ENCODE measurements around the gene FBN1.

Gene FBN1

DNA sequence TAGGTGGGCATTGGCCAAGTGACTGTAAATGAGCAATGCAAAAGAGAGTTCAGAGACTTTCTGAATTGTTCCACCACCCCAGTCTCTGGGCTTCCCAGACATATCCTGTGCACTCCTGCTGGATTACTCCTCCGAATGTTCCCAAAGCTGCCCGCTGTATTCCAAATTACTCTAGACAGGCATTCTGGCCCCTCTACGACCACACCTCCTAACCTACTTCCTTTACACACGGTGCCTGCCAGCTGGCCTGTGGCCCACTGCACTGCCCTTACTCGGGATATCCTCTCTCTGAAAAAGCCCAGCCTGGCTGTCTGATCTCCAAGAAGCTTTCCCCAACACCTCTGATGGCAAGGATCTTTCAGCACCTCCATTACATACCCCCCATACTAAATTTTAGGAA is 247.7 kb downstream of the FBN1 start:
- no peak for DNase-seq (ENCODE audit: low read depth, low spot score)

DNA sequence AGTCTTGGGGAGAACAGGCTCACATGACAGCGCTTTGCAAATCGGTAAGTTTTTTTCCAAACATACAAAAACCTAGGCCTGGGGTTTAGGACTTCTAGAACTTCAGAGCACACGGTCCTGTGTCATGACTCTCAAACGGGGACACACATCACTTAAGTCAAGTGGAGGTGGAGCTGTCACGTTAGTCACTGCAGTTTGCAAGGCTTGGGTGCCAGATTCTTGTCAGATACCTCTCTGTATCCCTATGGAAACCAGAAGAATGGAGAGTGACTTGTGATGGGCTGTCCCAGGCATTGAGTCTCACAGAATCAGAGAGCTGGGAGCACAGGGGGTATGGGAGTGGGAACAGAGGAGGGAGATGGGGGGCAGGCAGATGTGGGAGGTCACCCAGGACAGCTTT is 249.5 kb downstream of the FBN1 start:
- no peak for DNase-seq (ENCODE audit: low read depth, low spot score)

DNA sequence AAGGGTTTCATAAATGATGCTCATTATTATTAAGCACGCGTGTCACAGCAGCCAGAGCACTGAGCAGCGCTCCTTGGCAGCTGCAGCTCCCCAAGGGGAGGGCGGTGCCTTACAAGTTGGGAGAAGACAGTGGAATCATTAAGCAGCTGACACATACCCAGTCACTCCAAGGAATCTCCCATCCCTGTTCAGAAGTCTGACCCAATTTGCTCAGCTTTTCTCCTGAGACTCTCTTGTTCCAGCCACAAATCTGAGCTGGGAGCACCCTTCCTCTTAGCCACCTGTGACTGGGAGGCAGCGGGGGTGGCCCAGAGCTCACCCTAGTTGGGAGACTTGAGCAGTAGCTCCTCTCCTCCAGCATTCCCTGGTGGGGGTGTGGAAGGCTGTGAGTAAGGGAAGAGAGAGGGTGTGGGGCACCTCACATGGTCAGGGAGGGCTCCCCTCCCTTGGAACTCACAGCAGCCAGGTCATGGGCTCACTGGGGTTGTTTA is 249.9 kb downstream of the FBN1 start:
- DNase-seq (ENCODE audit: low read depth, low spot score) = peak; percentile 48

DNA sequence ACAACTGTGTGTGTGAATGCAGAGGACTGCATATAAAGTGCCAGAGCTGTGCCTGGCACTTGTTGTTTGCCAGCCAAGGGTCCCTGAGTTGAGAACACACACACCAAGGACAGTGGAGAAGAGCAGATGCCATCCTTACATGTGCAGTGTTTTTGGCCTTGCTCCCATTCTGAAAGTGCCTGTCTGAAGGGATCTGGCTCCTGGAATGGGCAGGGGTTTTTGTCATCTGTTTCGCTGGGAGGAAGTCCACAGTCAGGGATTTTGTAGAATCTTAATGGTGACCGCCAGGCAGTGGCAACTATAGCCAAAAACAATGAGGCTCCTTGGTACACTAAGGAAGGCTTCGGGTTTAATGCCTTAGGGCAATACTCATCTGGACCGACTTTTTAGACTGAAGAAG is 250.5 kb downstream of the FBN1 start:
- DNase-seq (ENCODE audit: low read depth, low spot score) = no peak

DNA sequence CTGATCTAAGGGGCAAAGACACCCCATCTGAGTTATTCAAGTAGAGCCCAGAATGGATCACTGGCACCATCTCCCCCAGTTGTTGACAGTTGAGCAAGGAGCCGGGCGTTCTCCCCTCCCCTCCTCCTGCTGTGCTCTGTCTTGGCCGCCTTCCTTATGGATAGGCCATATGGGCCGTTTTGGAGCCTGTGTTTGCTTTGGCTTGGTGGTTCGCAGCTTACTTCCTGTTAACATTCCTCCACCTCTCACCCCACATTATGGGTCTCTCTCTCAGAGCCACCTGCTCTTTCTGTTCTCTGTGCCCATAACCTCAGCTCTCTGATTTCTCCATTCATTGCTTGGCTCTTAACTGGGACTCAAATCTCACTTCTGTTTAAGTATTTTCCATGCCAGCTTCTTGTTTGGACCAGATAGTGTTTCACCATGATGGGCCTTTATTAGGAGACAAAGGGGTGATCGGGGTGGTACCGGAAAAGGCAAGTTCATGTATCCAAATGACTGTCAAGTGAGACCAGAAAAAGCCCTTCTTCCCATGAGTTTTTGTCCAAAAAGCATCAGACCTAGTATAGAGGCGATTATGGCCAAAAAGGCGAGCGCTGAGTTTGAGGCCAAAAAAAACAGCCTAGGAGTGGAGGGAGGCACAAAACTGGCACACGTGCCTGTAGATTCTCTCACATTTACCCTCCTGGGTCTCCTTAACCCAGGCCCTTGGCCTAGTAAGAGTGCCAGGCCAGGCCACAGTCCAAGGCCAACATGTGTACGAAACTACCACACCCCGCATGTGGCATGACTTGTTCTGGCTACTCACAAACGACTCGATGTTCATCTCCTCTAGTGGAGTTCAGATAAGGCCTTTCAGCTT is 251.6 kb downstream of the FBN1 start:
- DNase-seq (ENCODE audit: low read depth, low spot score) = no peak

DNA sequence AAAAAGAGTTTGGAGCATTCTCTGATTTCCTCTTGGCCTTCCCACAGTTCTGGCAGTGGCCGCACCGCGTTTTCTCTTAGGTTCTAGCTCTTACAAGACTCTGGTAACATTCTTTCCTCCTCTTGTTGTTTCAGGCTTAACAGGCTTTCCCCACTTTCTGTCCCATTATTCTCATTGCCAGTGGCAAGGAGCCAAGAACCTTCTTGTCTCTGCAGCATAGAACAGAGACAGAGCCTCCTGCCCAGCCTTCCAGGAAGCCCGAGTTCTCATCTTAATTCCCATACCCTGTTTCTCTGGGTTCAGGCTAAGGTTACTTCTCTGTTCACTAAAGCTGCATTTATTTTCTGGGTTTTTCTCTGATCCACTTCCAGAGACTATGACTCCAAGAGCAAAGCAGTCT is 253.2 kb downstream of the FBN1 start:
- DNase-seq (ENCODE audit: low read depth, low spot score) = peak; percentile 50

DNA sequence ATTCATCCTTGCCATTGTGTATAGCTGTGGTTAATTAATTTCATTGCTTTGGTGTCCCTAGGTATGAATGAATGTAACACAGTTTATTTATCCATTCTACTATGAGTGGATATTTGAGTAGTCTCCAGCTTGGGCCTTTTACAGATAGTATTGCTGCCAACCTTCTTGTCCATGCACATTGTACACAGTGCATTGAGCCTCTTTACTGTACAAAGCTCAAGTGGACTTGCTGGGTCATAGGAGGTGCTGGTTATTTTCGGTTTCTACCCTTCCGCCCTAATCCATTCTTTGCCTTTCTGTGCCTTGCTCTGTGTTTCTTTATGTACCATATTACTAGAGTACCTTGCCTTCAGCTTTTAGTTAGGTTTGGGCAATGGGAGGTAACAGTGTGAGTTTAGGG is 253.6 kb downstream of the FBN1 start:
- no peak for DNase-seq (ENCODE audit: low read depth, low spot score)

DNA sequence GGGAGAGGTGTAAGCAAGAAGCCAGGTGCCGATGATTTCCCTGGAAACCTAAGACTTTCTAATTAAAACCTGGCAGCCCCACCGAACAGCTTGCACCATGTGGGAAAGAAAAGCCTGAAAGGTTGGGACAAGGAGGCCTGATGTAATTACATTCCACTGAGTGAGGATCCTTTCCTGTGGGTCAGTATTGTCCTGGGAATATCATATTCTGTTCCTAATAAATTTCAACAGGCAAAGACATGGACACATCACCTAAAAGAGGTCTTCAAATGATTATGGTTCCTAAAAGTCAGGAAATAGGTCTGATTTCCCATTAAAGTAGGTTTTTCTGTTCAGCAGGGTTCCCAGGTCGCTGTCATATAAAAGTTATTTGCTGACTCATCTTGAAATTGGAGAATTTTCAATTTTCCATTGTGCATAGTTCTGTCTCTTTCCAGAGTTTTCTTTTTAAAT is 255.8 kb downstream of the FBN1 start:
- DNase-seq (ENCODE audit: low read depth, low spot score) = peak; percentile 48

DNA sequence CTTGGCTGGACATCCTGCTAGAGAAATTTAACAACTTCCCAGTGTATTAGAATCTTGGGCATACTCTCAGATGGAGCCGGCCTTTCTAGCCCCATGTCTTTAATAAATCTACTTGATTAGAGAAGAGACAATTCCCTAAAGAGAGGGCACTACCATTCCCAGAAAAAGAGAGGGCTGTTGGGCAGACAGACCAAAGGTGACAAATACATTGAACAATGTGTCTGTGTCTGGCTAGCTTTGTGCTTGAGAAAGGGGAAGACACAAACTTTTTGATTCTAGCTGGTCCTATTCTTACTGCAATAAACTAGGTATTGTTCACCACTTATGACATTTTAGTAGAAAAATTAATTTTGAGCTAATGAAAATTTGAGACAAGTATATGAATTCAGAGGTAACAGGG is 256.6 kb downstream of the FBN1 start:
- no peak for DNase-seq (ENCODE audit: low read depth, low spot score)

DNA sequence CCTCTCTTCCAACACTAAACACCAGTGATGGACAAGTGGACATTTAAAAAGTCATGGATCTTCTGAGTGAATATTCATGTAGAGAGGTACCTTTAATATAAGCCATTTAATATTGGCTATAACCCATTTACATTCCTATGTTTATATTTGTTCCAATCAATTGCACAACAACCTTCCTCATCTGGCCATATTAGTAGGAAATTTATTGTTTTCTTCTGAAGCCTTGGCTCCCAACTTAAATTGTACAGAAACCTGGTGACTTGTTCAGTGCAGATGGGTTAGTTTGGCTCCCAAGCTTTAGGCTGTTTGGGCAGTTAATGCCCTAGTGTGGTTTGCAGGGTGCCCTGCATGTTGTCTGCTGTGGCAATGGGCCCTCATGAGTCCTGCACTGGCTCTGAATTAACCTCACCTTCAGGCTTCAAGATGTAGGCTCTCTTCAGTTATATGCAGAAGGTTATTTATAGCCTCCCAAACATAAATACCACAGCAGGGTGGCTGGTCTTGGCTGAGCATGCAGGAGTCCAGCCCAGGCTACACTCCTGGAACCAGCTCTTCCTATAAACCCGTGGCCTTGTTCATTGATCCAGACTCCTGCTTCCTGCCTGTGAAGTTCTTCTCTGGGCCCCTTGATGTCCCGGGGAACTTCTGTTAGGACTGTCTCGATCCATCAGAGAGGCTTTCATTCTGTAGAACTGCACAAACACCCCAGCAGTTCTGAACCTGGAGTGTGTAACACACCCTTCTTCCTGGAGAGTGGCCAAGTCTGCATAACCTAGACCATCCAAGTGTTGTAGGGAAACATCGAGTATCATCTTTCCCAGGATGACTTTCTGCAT is 257.3 kb downstream of the FBN1 start:
- peak; percentile 36 for DNase-seq (ENCODE audit: low read depth, low spot score)

DNA sequence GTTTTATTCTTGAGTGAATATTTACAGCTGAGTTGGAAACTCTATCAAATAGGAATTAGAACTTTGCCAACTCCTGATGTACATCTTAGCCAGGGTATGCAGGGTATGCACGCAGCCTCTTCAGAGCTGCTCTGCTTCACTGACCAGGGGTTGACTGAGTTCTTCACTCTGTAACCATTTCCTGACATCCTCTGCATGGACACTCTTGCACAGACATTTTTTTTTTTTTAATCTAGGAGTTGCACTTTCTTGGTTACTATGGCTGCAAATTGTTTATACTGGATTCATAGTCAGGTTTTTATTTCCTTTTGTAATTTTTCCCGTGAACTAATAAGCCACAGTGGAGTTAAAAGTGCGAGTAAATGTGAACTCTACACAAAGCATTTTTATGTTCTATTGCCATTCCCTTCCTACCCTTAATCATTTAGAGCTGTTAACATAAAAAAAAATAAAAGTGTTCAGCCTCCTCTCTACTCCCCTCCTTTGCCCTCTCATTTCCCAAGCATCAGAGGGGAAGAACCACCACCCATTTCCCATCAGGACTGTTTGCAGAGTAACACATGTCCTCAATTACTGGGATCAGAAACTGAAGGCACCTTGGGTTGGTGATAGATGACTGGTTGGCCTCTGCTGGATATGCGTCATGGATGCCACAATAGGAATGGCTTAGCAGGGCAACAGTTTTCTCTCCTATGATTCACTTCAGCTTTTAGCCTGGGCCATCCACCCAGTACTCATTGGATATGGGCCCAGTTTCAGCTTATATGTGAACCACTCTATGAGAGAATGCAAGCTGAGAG is 260.3 kb downstream of the FBN1 start:
- DNase-seq (ENCODE audit: low read depth, low spot score) = peak; percentile 82

DNA sequence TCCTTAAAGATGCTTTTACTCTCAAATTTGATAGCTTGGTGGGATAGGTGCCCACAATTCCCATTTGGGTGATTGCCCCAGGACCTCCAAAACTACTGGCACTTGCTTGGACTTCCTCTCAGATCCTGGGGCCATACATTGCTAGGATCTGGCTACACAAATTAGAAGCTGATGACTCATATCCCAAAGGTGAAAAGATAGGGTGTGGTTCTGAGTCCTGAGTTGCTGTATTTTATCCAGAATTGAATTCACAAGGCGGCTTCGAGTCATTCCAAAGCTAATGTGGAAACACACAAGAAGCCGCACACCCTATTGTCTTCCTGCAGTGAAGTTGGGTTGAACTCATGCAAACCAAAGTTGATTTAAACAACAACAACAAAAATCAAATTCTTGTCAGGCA is 260.9 kb downstream of the FBN1 start:
- DNase-seq (ENCODE audit: low read depth, low spot score) = peak; percentile 28

DNA sequence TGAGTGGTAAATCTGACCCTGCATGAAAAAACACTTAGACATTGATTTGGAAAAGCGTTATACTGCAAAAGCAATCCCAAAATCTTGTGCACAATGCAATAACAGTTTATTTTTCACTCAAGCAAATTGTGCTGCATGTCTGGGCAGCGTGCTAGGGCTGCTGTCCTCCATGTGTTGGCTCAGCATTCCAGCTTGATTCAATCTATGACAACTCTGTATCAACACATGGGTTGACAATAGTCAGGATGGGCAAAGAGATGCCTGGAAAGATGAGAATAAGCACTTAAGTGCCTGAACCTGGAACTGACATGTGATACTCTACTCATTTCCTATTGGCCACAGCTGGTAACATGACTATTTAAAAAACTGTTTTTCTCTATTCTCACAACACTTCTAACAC is 262.5 kb downstream of the FBN1 start:
- DNase-seq (ENCODE audit: low read depth, low spot score) = no peak

DNA sequence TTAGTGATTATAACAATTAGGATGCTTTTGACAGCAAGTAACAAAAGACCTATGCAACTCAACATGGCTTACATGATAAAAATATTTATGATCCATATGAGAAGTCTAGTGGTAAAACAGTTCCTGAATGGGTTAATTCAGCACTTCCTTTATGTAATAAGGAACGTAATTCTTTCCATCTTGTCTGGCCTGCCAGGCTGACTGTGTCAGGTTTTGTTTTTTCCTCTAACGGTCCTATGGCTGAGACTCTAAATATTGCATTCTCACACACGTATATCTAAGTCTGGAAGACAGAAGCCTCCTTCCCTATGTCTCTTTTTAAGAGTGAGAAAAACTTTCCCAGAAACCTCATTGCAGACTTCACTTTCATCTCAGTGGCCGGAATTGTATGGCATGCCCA is 263.6 kb downstream of the FBN1 start:
- no peak for DNase-seq (ENCODE audit: low read depth, low spot score)

DNA sequence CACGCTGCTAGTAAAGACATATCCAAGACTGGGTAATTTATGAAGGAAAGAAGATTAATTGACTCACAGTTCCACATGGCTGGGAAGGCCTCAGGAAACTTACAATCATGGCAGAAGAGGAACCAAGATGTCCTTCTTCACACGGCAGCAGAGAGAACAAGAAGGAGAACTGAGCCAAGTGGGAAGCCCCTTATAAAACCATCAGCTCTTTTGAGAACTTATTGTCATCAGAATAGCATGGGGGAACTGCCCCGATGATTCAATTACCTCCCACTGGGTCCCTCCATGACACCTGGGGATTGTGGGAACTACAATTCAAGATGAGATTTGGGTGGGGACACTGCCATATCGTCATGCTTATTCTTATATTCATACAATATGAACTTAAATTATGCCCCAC is 265.3 kb downstream of the FBN1 start:
- DNase-seq (ENCODE audit: low read depth, low spot score) = no peak

DNA sequence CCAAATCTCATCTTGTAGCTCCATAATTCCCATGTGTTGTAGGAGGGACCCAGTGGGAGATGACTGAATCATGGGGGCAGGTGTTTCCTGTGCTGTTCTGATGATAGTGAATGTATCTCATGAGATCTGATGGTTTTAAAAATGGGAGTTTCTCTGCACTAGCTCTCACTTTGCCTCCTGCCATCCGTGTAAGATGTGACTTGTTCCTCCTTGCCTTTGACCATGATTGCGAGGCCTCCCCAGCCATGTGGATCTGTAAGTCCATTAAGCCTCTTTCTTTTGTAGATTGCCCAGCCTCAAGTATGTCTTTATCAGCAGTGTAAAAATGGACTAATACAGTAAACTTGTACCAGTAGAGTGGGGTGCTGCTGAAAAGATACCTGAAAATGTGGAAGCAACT is 269.7 kb downstream of the FBN1 start:
- no peak for DNase-seq (ENCODE audit: low read depth, low spot score)

DNA sequence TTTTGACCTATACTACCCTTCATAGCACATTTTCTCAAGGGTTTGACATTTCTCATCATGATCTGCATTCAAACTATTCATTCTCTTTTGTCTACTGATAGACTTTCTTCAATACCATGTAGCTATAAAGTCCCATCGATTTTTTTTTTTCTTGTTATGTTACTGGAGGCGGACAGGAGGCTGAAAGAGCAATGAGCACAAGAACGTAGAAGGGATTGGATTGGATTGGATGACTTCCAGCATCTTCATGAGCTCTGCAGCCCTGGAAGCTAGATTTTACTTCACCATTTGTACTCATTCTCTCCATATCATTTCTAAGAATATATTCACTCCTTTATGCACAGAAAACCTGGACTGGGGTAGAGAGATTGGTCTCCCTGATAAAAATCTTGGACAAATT is 271.0 kb downstream of the FBN1 start:
- no peak for DNase-seq (ENCODE audit: low read depth, low spot score)

DNA sequence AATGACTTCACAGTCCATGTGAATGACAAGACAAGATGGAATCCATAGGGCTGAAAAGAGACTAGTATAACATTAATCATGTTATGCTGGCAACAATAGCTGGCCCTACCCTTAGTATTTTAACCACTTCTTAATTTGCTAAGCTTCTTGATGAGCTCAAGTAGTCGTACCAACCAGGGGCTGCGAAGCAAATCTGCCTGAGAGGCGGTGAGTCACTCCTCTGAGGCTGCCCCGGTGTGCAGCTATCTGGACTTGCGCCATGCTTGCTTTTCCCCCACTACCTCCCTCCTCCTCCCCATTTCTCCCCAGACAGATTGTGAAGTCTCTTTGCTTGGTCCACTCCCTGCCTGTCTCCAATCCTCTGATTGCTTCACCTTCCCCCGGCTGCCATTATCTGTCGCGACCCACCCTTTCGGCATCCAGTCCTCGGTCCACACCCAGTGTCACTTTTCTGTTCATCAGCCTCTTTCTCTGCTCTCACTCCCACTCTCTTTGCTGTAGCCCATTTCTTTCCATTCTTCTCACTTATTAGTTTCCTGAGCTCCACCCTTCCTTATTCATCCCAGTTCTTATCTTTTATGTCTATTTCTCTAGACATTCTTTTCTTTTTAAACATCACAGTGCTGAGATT is 271.6 kb downstream of the FBN1 start:
- peak; percentile 83 for DNase-seq (ENCODE audit: low read depth, low spot score)

DNA sequence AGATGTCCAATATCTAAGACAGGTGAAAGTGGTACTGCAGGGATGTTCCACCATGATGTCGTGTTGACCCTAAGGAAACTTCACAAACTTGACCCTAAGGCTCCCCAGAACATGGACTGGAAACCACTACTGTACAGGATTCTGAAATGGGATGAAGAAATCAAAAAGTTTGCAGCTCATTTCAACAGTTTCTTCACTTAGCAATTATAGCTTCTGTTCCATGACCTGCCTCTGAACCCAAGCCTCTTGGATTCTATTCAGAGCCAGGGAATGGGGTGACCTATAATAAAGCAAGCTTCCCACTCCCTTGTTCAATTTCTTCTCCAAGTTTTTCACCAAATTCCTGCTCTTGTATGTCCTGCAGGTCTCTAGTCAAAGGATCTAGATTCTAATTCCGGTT is 273.5 kb downstream of the FBN1 start:
- DNase-seq (ENCODE audit: low read depth, low spot score) = no peak

DNA sequence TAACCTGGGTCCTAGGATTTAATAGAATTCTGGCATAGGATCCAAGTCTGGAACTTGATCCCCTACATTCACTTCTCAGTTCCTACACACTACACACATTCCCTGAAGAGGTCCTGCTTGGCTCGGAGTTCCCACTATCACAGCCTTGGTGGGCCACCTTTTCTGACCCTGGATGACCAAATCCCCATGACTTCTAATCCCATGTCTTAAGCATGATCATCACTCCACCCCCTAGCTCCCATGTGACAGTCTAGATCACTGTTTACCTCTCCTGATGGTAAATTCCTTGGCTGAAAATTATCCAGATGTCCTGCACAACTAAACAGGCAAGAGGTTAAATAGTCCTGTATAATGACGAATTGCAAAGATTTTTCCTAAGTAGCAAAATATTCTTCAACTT is 274.0 kb downstream of the FBN1 start:
- DNase-seq (ENCODE audit: low read depth, low spot score) = no peak

DNA sequence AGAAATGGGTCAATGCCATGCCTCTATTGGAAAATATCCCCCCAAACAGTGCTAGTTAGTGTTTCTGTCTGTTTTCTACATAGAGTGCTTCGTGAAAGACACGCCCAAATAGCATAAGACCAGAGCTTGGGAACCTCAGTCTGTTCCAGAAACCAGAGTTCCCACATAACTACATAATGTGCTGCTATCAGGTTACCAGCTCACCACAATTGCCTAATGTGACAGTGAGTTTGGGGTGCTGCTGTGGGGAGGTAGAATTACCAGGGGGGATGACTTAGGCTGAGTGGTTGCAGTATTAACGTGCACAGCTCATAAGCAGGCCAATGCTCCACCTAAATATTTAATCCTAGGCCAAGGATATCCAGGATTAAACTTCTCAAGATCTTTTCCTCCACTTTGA is 275.0 kb downstream of the FBN1 start:
- peak; percentile 73 for DNase-seq (ENCODE audit: low read depth, low spot score)
